Type B pancreatic cell (in vitro differentiated cells): ENCODE results near the gene SPEG. TPM values are rescaled to one million over a fixed set of nuclear protein-coding genes. Genes with fewer than 3 reads are reported as not detected.
A peak's percentile ranks its signal among the peaks of the same experiment; 100 is the strongest.
"Not testable (repeated sequence)": the region's sequence is repeated elsewhere in the genome, so short reads cannot be mapped to it uniquely, and the experiment has no call there.

Experiments used
- DNase-seq: peaks from one replicate; pipeline ENCODE4 v3.0.0; 2021; ENCODE audit warnings: mixed read lengths; ENCODE audit not compliant: unreplicated experiment; ENCODE audit errors: extremely low spot score
- H3K27ac Mint-ChIP-seq: 2 replicates; pipeline ENCODE4 v1.8.0; 2021; ENCODE audit warnings: mild to moderate bottlenecking, mixed read lengths
- H3K27me3 Mint-ChIP-seq: 2 replicates; pipeline ENCODE4 v1.8.0; 2021; ENCODE audit warnings: mixed read lengths
- H3K36me3 Mint-ChIP-seq: 2 replicates; pipeline ENCODE4 v1.8.0; 2021; ENCODE audit warnings: mixed read lengths
- H3K4me1 Mint-ChIP-seq: one replicate; pipeline ENCODE4 v1.8.0; 2021; ENCODE audit warnings: mixed read lengths; ENCODE audit not compliant: unreplicated experiment
- H3K4me3 Mint-ChIP-seq: 2 replicates; pipeline ENCODE4 v1.8.0; 2021; ENCODE audit warnings: mild to moderate bottlenecking, mixed read lengths
- H3K9me3 Mint-ChIP-seq: 2 replicates; pipeline ENCODE4 v1.8.0; 2021; ENCODE audit warnings: mixed read lengths
- CTCF ChIP-seq: fragments of 200-600 bp; sonication (generic); conservative IDR thresholded peaks from 2 replicates; pipeline ENCODE4 v1.5.0; 2021; ENCODE audit warnings: antibody characterized with exemption, mild to moderate bottlenecking
- total RNA-seq: library from RNA; stranded (reverse); gene quantifications from 2 replicates; pipeline ENCODE4 v1.2.1, GENCODE V29; 2021; ENCODE audit warnings: low replicate concordance

The SPEG gene
- total RNA-seq, 1 donor from 2014 or later: 49.4 TPM

GRCh38 chr2:219388121-219388906 is 46.3 kb upstream of the SPEG start:
- peak overlapping the region; percentile 86 for H3K4me3 Mint-ChIP-seq
- no peaks in the 10 kb centered on the region for H3K27me3 Mint-ChIP-seq
- DNase-seq: peak; percentile 99
- no peaks in the 10 kb centered on the region for H3K9me3 Mint-ChIP-seq
- H3K4me1 Mint-ChIP-seq: peaks cover 7% of the 10 kb centered on the region
- H3K36me3 Mint-ChIP-seq: peaks cover 9% of the 10 kb centered on the region
- peak overlapping the region; percentile 87 for H3K27ac Mint-ChIP-seq
- peak; percentile 75 for TF ChIP-seq CTCF

- H3K9me3 Mint-ChIP-seq: no peaks in the 10 kb centered on the region
- H3K27me3 Mint-ChIP-seq: no peaks in the 10 kb centered on the region
- H3K4me1 Mint-ChIP-seq: peaks cover 7% of the 10 kb centered on the region
- peak overlapping the region; percentile 87 for H3K27ac Mint-ChIP-seq
- no peak for DNase-seq
- H3K4me3 Mint-ChIP-seq: peak overlapping the region; percentile 86
- H3K36me3 Mint-ChIP-seq: peaks cover 4% of the 10 kb centered on the region
- no peak for TF ChIP-seq CTCF
Measured at GRCh38 chr2:219388907-219389156, 45.8 kb upstream of the SPEG start.

GRCh38 chr2:219392754-219393153 is 41.9 kb upstream of the SPEG start:
- Mint-ChIP-seq H3K4me3 (no peak overlapping the region), H3K36me3 (no peaks in the 10 kb centered on the region), H3K27ac (no peak overlapping the region), H3K27me3 (no peaks in the 10 kb centered on the region), H3K4me1 (peaks cover 5% of the 10 kb centered on the region), H3K9me3 (no peaks in the 10 kb centered on the region)
- no peak for TF ChIP-seq CTCF
- DNase-seq: no peak

GRCh38 chr2:219395056-219395455 is 39.6 kb upstream of the SPEG start:
- not testable (repeated sequence) for H3K27me3 Mint-ChIP-seq, H3K36me3 Mint-ChIP-seq, DNase-seq, H3K27ac Mint-ChIP-seq, H3K9me3 Mint-ChIP-seq, H3K4me3 Mint-ChIP-seq
- peaks cover 17% of the 10 kb centered on the region for H3K4me1 Mint-ChIP-seq

- Mint-ChIP-seq H3K36me3 (no peaks in the 10 kb centered on the region), H3K9me3 (no peaks in the 10 kb centered on the region), H3K27ac (no peak overlapping the region), H3K4me3 (no peak overlapping the region), H3K4me1 (peaks cover 21% of the 10 kb centered on the region), H3K27me3 (no peaks in the 10 kb centered on the region)
- no peak for DNase-seq
- no peak for TF ChIP-seq CTCF
Measured at GRCh38 chr2:219395609-219396008, 39.0 kb upstream of the SPEG start.

GRCh38 chr2:219396863-219397457 is 37.7 kb upstream of the SPEG start:
- H3K9me3 Mint-ChIP-seq: no peaks in the 10 kb centered on the region
- TF ChIP-seq CTCF: no peak
- no peaks in the 10 kb centered on the region for H3K27me3 Mint-ChIP-seq
- no peaks in the 10 kb centered on the region for H3K36me3 Mint-ChIP-seq
- H3K27ac Mint-ChIP-seq: peak overlapping the region; percentile 35
- peaks cover 25% of the 10 kb centered on the region for H3K4me1 Mint-ChIP-seq
- no peak overlapping the region for H3K4me3 Mint-ChIP-seq
- no peak for DNase-seq
